HEK293T (cell line): Measurements from ENCODE around the gene CFAP161.

ENCODE experiments used
- CTBP1 ChIP-seq: fragments of 450-650 bp; IDR thresholded peaks from 2 replicates; pipeline ENCODE4 v1.6.1; 2016; ENCODE audit warnings: borderline replicate concordance
- ELF4 ChIP-seq: fragments of 450-650 bp; IDR thresholded peaks from 2 replicates; pipeline ENCODE4 v1.6.1; 2017; ENCODE audit warnings: antibody characterized with exemption
- SP1 ChIP-seq: fragments of 450-650 bp; IDR thresholded peaks from 2 replicates; pipeline ENCODE4 v1.6.1; 2017
- TARDBP ChIP-seq: fragments of 450-650 bp; IDR thresholded peaks from 2 replicates; pipeline ENCODE4 v1.6.1; 2016

- TF ChIP-seq TARDBP (no peak), ELF4 (no peak), CTBP1 (no peak), SP1 (no peak)
These were observed 51.7 kb downstream of the CFAP161 start for GRCh38 chr15:81185631-81186295.
